LNCaP clone FGC (cell line): ENCODE data around the gene MAGI1.

Experiments used
- DNase-seq: peaks from one replicate; pipeline ENCODE4 v3.0.0-alpha.2; 2011; ENCODE audit warnings: low read depth
- H3K4me3 ChIP-seq: 2 replicates; pipeline ENCODE4 v1.5.1; 2011; ENCODE audit warnings: mild to moderate bottlenecking, low read depth, low read length, control low read depth
- CTCF ChIP-seq: IDR thresholded peaks from 2 replicates; pipeline ENCODE4 v1.5.1; 2012; ENCODE audit warnings: mild to moderate bottlenecking; ENCODE audit not compliant: control insufficient read depth, insufficient read depth; ENCODE audit errors: extremely low read depth

MAGI1 gene

GRCh38 chr3:65817553-65818126 lies 221.1 kb downstream of the MAGI1 start:
- no peak overlapping the region for H3K4me3 ChIP-seq
- TF ChIP-seq CTCF, result no peak
- no peak for DNase-seq

- H3K4me3 ChIP-seq, result no peak overlapping the region
- no peak for TF ChIP-seq CTCF
- DNase-seq, result no peak
Measured at GRCh38 chr3:65816208-65816607, 222.5 kb downstream of the MAGI1 start.

GRCh38 chr3:65814845-65815578 lies 223.7 kb downstream of the MAGI1 start:
- DNase-seq, result no peak
- TF ChIP-seq CTCF, result no peak
- no peak overlapping the region for H3K4me3 ChIP-seq

GRCh38 chr3:65811892-65812291 lies 226.8 kb downstream of the MAGI1 start:
- no peak for DNase-seq
- no peak overlapping the region for H3K4me3 ChIP-seq
- TF ChIP-seq CTCF, result no peak

- no peak for TF ChIP-seq CTCF
- H3K4me3 ChIP-seq, result no peak overlapping the region
- DNase-seq, result no peak
Measured at GRCh38 chr3:65811086-65811761, 227.5 kb downstream of the MAGI1 start.

GRCh38 chr3:65810302-65810701 lies 228.4 kb downstream of the MAGI1 start:
- no peak for DNase-seq
- no peak for TF ChIP-seq CTCF
- H3K4me3 ChIP-seq, result no peak overlapping the region
